Psoas muscle (tissue), 8 donors: ENCODE results near the gene TESK2. TPM values are rescaled to one million over a fixed set of nuclear protein-coding genes. Genes with fewer than 3 reads are reported as not detected.
"Not testable (repeated sequence)": the region's sequence is repeated elsewhere in the genome, so short reads cannot be mapped to it uniquely, and the experiment has no call there.

Experiments used
- ATAC-seq, 4 donors: fragments of 200-7000 bp; cut with Tn5 transposase; one replicate each; pipeline ENCODE4 v1.9.1; 2020; ENCODE audit warnings: moderate library complexity in 3 of 4, mild to moderate bottlenecking in 2 of 4
- DNase-seq, 2 donors: peaks; one replicate each; pipeline ENCODE4 v3.0.0-alpha.2; 2020
- H3K27ac ChIP-seq: fragments of 200-600 bp; one replicate; pipeline ENCODE4 v1.8.0; 2022
- H3K27me3 ChIP-seq, 3 donors: fragments of 200-600 bp in 1 of 3; one replicate each; pipeline versions ENCODE4 v1.6.1 to v1.8.0; 2013 to 2022; ENCODE audit warnings: low read length in 2 of 3, mild to moderate bottlenecking in 2 of 3, moderate library complexity in 1 of 3; ENCODE audit not compliant: insufficient read depth in 3 of 3
- H3K36me3 ChIP-seq, 2 donors: fragments of 200-600 bp in 1 of 2; one replicate each; pipeline versions ENCODE4 v1.6.1 to v1.8.0; 2013 to 2022; ENCODE audit warnings: low read depth in 1 of 2, mild to moderate bottlenecking in 1 of 2, moderate library complexity in 1 of 2; ENCODE audit not compliant: insufficient read depth in 1 of 2
- H3K4me1 ChIP-seq: fragments of 200-600 bp; one replicate; pipeline ENCODE4 v1.8.0; 2022
- H3K4me3 ChIP-seq: fragments of 200-600 bp; one replicate; pipeline ENCODE4 v1.8.0; 2022; ENCODE audit warnings: mild to moderate bottlenecking
- H3K9me3 ChIP-seq: fragments of 200-600 bp; one replicate; pipeline ENCODE4 v1.8.0; 2022
- CTCF ChIP-seq: fragments of 200-600 bp; IDR thresholded peaks from one replicate; pipeline ENCODE4 v1.8.0; 2022; ENCODE audit warnings: antibody characterized with exemption
- WGBS, 3 donors: extraction: QIAGEN DNeasy Blood & Tissue Kit; methylation state at CpG; one replicate each; pipeline versions ENCODE4 v1.1.6 to v1.1.7; 2013; 5-methylcytosine and 5-hydroxymethylcytosine counted together
- intact Hi-C, 2 donors: fragments of 100-400 bp; cut with DNase I; formaldehyde crosslinking; loops; one replicate each; pipeline versions ENCODE4 v1.11.0 to v1.14.2; 2022
- polyA plus RNA-seq, 3 donors: library from polyadenylated mRNA; stranded (reverse); fragments of 200-250 nt; gene quantifications; one replicate each; pipeline ENCODE4 v1.2.3, GENCODE V29; 2013
- total RNA-seq, 4 donors: library from RNA; stranded (reverse); fragmentation: NEBNext Ultra II Directional in 2 of 4; extraction: Animal tissue kit (Norgen Biotek cat#: 25700) in 2 of 4; gene quantifications; one replicate each; pipeline versions ENCODE4 v1.2.1 to v1.2.4, GENCODE V29; 2021 to 2023
- donor health status: healthy with polysubstance abuse.
- donor health status: DM: no; HTN: no; CAD: no; lungs with moderate emphysema.
- donor health status: Bipolar disorder and iron deficiency.
- donor health status: healthy.
- donor health status: DM: yes; HTN: yes; CAD: no.
- donor health status: DM: no; HTN: no; CAD: no.
- donor health status: DM: no; HTN: no; CAD: no.
- donor health status: DM: yes; HTN: yes; CAD: no.

The TESK2 gene
- total and polyA plus RNA-seq, 7 donors = 0.73 to 5.0 (median 2.2) TPM

GRCh38 chr1:45393718-45394302 is 97.2 kb downstream of the TESK2 start:
- peak; percentile 68 to 90 (median 78) for ATAC-seq
- Histone ChIP-seq H3K4me3 (no peak overlapping the region), H3K9me3 (no peaks in the 10 kb centered on the region), H3K27me3 (no peaks in the 10 kb centered on the region), H3K27ac (peak overlapping the region; percentile 53), H3K36me3 (no peaks in the 10 kb centered on the region), H3K4me1 (peaks cover 13% of the 10 kb centered on the region)
- intact Hi-C loops = no loop called here
- 55 to 77% (median 59%) methylated on average over 6 of the region's 6 CpGs for WGBS, 3 donors
- DNase-seq = no peak
- no peak for TF ChIP-seq CTCF

- ATAC-seq (no peak), DNase-seq (no peak)
- H3K9me3 ChIP-seq = no peaks in the 10 kb centered on the region
- TF ChIP-seq CTCF = no peak
- no peak overlapping the region for H3K27ac ChIP-seq
- no peaks in the 10 kb centered on the region for H3K4me1 ChIP-seq
- H3K27me3 ChIP-seq = no peaks in the 10 kb centered on the region
- intact Hi-C loops = no loop called here
- H3K36me3 ChIP-seq = no peaks in the 10 kb centered on the region
- H3K4me3 ChIP-seq = no peak overlapping the region
- WGBS, 3 donors = 92 to 98% (median 94%) methylated on average over 3 of the region's 3 CpGs
Measured at GRCh38 chr1:45386219-45386618, 104.7 kb downstream of the TESK2 start.

GRCh38 chr1:45385302-45385701 is 105.7 kb downstream of the TESK2 start:
- intact Hi-C loops = no loop called here
- no peak for TF ChIP-seq CTCF
- ATAC-seq (no peak), DNase-seq (no peak)
- Histone ChIP-seq H3K36me3 (no peaks in the 10 kb centered on the region), H3K27ac (no peak overlapping the region), H3K4me3 (no peak overlapping the region), H3K4me1 (no peaks in the 10 kb centered on the region), H3K27me3 (no peaks in the 10 kb centered on the region), H3K9me3 (no peaks in the 10 kb centered on the region)
- WGBS, 3 donors = 56 to 74% (median 73%) methylated on average over 3 of the region's 3 CpGs

DNA sequence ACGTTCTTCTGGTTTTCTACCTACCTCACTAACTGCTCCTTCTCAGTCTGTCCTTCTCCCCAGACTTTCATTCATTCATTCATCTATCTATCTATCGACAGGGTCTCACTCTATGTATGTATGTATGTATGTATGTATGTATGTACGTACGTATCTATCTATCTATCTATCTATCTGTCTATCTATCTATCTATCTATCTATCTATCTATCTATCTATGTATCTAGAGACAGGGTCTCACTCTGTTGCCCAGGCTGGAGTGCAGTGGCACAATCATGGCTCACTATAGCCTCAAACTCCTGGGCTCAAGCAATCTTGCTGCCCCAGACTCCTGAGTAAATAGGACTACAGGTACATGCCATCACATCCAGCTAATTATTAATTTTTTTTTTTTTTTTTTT is 106.8 kb downstream of the TESK2 start:
- H3K27ac ChIP-seq, DNase-seq, H3K27me3 ChIP-seq, H3K4me3 ChIP-seq, intact Hi-C loops, H3K4me1 ChIP-seq, ATAC-seq, H3K9me3 ChIP-seq, H3K36me3 ChIP-seq: not testable (repeated sequence)
- 93 to 96% (median 94%) methylated on average over 4 of the region's 4 CpGs for WGBS, 3 donors

- no peaks in the 10 kb centered on the region for H3K4me1 ChIP-seq
- H3K9me3 ChIP-seq = no peaks in the 10 kb centered on the region
- TF ChIP-seq CTCF = no peak
- intact Hi-C loops = no loop called here
- H3K4me3 ChIP-seq = no peak overlapping the region
- ATAC-seq (no peak), DNase-seq (no peak)
- no peaks in the 10 kb centered on the region for H3K36me3 ChIP-seq
- H3K27me3 ChIP-seq = no peaks in the 10 kb centered on the region
- no peak overlapping the region for H3K27ac ChIP-seq
- 43 to 68% (median 45%) methylated on average over 1 of the region's 1 CpG for WGBS, 3 donors
Measured at GRCh38 chr1:45383191-45383590, 107.8 kb downstream of the TESK2 start.
